SK-N-SH treated with all-trans-retinoic acid at 6 μM for 48 hours (cell line): ENCODE results near the gene KCNIP4.

Experiments
- ATAC-seq: fragments of 200-7000 bp; cut with Tn5 transposase; 3 replicates; pipeline ENCODE4 v1.9.1; 2020; ENCODE audit warnings: mild to moderate bottlenecking, moderate library complexity
- ARNTL ChIP-seq: fragments of 450-650 bp; formaldehyde crosslinking; IDR thresholded peaks from 2 replicates; pipeline ENCODE4 v1.5.0; 2020; ENCODE audit warnings: low read depth, mild to moderate bottlenecking, moderate library complexity, borderline replicate concordance
- BACH2 ChIP-seq: fragments of 250-450 bp; sonication (Bioruptor Pico); IDR thresholded peaks from 2 replicates; pipeline ENCODE4 v1.9.0; 2021; ENCODE audit warnings: mild to moderate bottlenecking, borderline replicate concordance
- CSDC2 ChIP-seq: fragments of 250-450 bp; sonication (Bioruptor Pico); IDR thresholded peaks from 2 replicates; pipeline ENCODE4 v1.5.0; 2020; ENCODE audit warnings: mild to moderate bottlenecking, moderate library complexity
- ESRRG ChIP-seq: fragments of 250-450 bp; sonication (Bioruptor Pico); IDR thresholded peaks from 2 replicates; pipeline ENCODE4 v1.6.1; 2021; ENCODE audit warnings: mild to moderate bottlenecking
- GLIS3 ChIP-seq: fragments of 250-450 bp; sonication (Bioruptor Pico); IDR thresholded peaks from 2 replicates; pipeline ENCODE4 v1.5.0; 2020; ENCODE audit warnings: mild to moderate bottlenecking, moderate library complexity
- ISL1 ChIP-seq: fragments of 250-450 bp; sonication (Bioruptor Pico); IDR thresholded peaks from 2 replicates; pipeline ENCODE4 v2.1.2; 2022; ENCODE audit warnings: mild to moderate bottlenecking, moderate library complexity
- PATZ1 ChIP-seq: fragments of 250-450 bp; sonication (Bioruptor Pico); IDR thresholded peaks from 2 replicates; pipeline ENCODE4 v1.8.0; 2020; ENCODE audit warnings: mild to moderate bottlenecking, moderate library complexity, borderline replicate concordance
- PPARA ChIP-seq: fragments of 250-450 bp; sonication (Bioruptor Pico); IDR thresholded peaks from 2 replicates; pipeline ENCODE4 v1.5.0; 2020; ENCODE audit warnings: mild to moderate bottlenecking, borderline replicate concordance
- RARB ChIP-seq: fragments of 250-450 bp; sonication (Bioruptor Pico); IDR thresholded peaks from 2 replicates; pipeline ENCODE4 v1.8.0; 2021; ENCODE audit warnings: mild to moderate bottlenecking, moderate library complexity
- TCF4 ChIP-seq: fragments of 250-450 bp; sonication (Bioruptor Pico); IDR thresholded peaks from 2 replicates; pipeline ENCODE4 v1.8.0; 2021; ENCODE audit warnings: mild to moderate bottlenecking, moderate library complexity, borderline replicate concordance
- TSHZ2 ChIP-seq: fragments of 250-450 bp; sonication (Bioruptor Pico); IDR thresholded peaks from 2 replicates; pipeline ENCODE4 v1.5.0; 2020; ENCODE audit warnings: mild to moderate bottlenecking, moderate library complexity
- ZC3H10 ChIP-seq: fragments of 250-450 bp; sonication (Bioruptor Pico); IDR thresholded peaks from 2 replicates; pipeline ENCODE4 v1.5.1; 2021; ENCODE audit warnings: mild to moderate bottlenecking, moderate library complexity
- ZFP3 ChIP-seq: fragments of 250-450 bp; sonication (Bioruptor Pico); IDR thresholded peaks from 2 replicates; pipeline ENCODE4 v1.5.0; 2020; ENCODE audit warnings: mild to moderate bottlenecking, moderate library complexity
- ZFP30 ChIP-seq: fragments of 450-650 bp; formaldehyde crosslinking; IDR thresholded peaks from 2 replicates; pipeline ENCODE4 v1.5.0; 2022; ENCODE audit warnings: mild to moderate bottlenecking, moderate library complexity
- ZNF70 ChIP-seq: fragments of 450-650 bp; formaldehyde crosslinking; IDR thresholded peaks from 2 replicates; pipeline ENCODE4 v1.5.0; 2020; ENCODE audit warnings: mild to moderate bottlenecking, moderate library complexity
- ZNF8 ChIP-seq: fragments of 450-650 bp; formaldehyde crosslinking; IDR thresholded peaks from 2 replicates; pipeline ENCODE4 v1.5.0; 2020; ENCODE audit warnings: mild to moderate bottlenecking, moderate library complexity
- TF ChIP-seq, protein P1 (sequence below): fragments of 250-450 bp; sonication (Bioruptor Pico); IDR thresholded peaks from 2 replicates; pipeline ENCODE4 v1.5.1; 2020; ENCODE audit warnings: low read depth, mild to moderate bottlenecking, moderate library complexity
- TF ChIP-seq, protein P2 (sequence below): fragments of 250-450 bp; sonication (Bioruptor Pico); IDR thresholded peaks from 2 replicates; pipeline ENCODE4 v1.8.0; 2021; ENCODE audit warnings: low read depth, mild to moderate bottlenecking, moderate library complexity, borderline replicate concordance

KCNIP4 gene

GRCh38 chr4:21765810-21766407 lies 182.7 kb downstream of the KCNIP4 start:
- no peak for TF ChIP-seq ZFP30 (CRISPR knock-in tag)
- no peak for TF ChIP-seq BACH2 (CRISPR knock-in tag)
- TF ChIP-seq TCF4 (CRISPR knock-in tag) = no peak
- no peak for TF ChIP-seq RARB (CRISPR knock-in tag)
- no peak for TF ChIP-seq ESRRG (CRISPR knock-in tag)
- TF ChIP-seq ZNF8 (CRISPR knock-in tag) = 0 out of 2 replicates have a peak, but pooled peaks have one; percentile 15
- TF ChIP-seq, all 23 proteins: peak for 1
- peak; percentile 73 for ATAC-seq

- no peak; the same call in 2 of the 3 replicates for ATAC-seq
- peak; percentile 59; the same call in 1 of the 2 replicates for TF ChIP-seq ZFP30 (CRISPR knock-in tag)
- peak; percentile 78 for TF ChIP-seq TCF4 (CRISPR knock-in tag)
- TF ChIP-seq ZFP3 (CRISPR knock-in tag) = no peak
- TF ChIP-seq RARB (CRISPR knock-in tag) = no peak
- TF ChIP-seq TSHZ2 (CRISPR knock-in tag) = peak; percentile 75; the same call in 1 of the 2 replicates
- peak; percentile 91 for TF ChIP-seq ZNF70 (CRISPR knock-in tag)
- TF ChIP-seq PATZ1 (CRISPR knock-in tag) = no peak
- peak; percentile 81; the same call in 1 of the 2 replicates for TF ChIP-seq GLIS3 (CRISPR knock-in tag)
- TF ChIP-seq ISL1 (CRISPR knock-in tag) = peak; percentile 69
- no peak for TF ChIP-seq CSDC2
- TF ChIP-seq, all 23 proteins: peak for 6
These were observed 184.7 kb downstream of the KCNIP4 start for GRCh38 chr4:21763855-21764254.

DNA sequence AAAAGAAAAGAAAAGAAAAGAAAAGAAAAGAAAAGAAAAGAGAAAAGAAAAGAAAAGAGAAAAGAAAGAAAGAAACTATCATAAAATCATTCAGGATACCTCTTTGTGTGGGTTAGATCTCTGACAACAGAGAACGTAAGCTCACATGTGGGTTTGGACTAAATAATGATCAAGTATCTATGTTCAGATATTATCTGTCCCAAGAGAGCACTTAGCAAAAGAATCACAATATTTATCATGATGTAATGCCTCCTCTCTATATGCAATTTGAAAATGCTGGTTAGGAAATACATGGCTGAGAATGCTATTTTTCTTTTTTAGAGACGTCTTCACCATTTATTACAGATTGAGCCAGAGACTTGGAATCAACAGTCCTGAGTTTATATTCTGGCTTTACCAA lies 191.3 kb downstream of the KCNIP4 start:
- TF ChIP-seq, protein P1, sequence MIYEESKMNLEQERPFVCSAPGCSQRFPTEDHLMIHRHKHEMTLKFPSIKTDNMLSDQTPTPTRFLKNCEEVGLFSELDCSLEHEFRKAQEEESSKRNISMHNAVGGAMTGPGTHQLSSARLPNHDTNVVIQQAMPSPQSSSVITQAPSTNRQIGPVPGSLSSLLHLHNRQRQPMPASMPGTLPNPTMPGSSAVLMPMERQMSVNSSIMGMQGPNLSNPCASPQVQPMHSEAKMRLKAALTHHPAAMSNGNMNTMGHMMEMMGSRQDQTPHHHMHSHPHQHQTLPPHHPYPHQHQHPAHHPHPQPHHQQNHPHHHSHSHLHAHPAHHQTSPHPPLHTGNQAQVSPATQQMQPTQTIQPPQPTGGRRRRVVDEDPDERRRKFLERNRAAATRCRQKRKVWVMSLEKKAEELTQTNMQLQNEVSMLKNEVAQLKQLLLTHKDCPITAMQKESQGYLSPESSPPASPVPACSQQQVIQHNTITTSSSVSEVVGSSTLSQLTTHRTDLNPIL = no peak
- no peak for TF ChIP-seq BACH2 (CRISPR knock-in tag)
- TF ChIP-seq PATZ1 (CRISPR knock-in tag) = no peak
- TF ChIP-seq GLIS3 (CRISPR knock-in tag) = no peak
- no peak for TF ChIP-seq ARNTL (CRISPR knock-in tag)
- 0 out of 2 replicates have a peak, but pooled peaks have one; percentile 11 for TF ChIP-seq TCF4 (CRISPR knock-in tag)
- peak; percentile 93 for TF ChIP-seq ISL1 (CRISPR knock-in tag)
- TF ChIP-seq, protein P2, sequence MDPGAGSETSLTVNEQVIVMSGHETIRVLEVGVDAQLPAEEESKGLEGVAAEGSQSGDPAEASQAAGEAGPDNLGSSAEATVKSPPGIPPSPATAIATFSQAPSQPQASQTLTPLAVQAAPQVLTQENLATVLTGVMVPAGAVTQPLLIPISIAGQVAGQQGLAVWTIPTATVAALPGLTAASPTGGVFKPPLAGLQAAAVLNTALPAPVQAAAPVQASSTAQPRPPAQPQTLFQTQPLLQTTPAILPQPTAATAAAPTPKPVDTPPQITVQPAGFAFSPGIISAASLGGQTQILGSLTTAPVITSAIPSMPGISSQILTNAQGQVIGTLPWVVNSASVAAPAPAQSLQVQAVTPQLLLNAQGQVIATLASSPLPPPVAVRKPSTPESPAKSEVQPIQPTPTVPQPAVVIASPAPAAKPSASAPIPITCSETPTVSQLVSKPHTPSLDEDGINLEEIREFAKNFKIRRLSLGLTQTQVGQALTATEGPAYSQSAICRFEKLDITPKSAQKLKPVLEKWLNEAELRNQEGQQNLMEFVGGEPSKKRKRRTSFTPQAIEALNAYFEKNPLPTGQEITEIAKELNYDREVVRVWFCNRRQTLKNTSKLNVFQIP (CRISPR knock-in tag) = no peak
- no peak for TF ChIP-seq ZC3H10 (CRISPR knock-in tag)
- no peak for TF ChIP-seq CSDC2
- no peak for TF ChIP-seq ZNF70 (CRISPR knock-in tag)
- no peak for TF ChIP-seq ZFP30 (CRISPR knock-in tag)
- no peak for TF ChIP-seq TSHZ2 (CRISPR knock-in tag)
- TF ChIP-seq ESRRG (CRISPR knock-in tag) = no peak
- TF ChIP-seq ZFP3 (CRISPR knock-in tag) = no peak
- TF ChIP-seq PPARA = no peak
- TF ChIP-seq RARB (CRISPR knock-in tag) = no peak
- no peak for ATAC-seq
